ENCODE data around the gene PHF21A.
A peak's percentile ranks its signal among the peaks of the same experiment; 100 is the strongest.

Gene PHF21A

DNA sequence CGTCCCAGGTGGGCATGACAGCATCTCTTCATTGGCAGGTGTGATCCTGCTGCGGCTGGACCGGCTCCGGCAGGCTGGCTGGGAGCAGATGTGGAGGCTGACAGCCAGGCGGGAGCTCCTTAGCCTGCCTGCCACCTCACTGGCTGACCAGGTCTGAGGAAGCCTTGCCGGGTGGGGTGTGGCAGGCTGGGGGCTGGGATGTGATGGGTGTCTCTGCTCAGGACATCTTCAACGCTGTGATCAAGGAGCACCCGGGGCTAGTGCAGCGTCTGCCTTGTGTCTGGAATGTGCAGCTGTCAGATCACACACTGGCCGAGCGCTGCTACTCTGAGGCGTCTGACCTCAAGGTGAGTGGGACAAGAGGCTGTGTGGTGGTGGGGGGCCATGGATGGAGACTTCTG lies 195.3 kb downstream of the PHF21A start:
- H3K27ac ChIP-seq, result no peak overlapping the region
- TF ChIP-seq, protein P1, sequence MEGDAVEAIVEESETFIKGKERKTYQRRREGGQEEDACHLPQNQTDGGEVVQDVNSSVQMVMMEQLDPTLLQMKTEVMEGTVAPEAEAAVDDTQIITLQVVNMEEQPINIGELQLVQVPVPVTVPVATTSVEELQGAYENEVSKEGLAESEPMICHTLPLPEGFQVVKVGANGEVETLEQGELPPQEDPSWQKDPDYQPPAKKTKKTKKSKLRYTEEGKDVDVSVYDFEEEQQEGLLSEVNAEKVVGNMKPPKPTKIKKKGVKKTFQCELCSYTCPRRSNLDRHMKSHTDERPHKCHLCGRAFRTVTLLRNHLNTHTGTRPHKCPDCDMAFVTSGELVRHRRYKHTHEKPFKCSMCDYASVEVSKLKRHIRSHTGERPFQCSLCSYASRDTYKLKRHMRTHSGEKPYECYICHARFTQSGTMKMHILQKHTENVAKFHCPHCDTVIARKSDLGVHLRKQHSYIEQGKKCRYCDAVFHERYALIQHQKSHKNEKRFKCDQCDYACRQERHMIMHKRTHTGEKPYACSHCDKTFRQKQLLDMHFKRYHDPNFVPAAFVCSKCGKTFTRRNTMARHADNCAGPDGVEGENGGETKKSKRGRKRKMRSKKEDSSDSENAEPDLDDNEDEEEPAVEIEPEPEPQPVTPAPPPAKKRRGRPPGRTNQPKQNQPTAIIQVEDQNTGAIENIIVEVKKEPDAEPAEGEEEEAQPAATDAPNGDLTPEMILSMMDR (IDR thresholded peaks at IDR 0.05), result no peak
- DNase-seq (ENCODE audit: low spot score), result peak; percentile 71
- H3K4me3 ChIP-seq, result no peak overlapping the region

DNA sequence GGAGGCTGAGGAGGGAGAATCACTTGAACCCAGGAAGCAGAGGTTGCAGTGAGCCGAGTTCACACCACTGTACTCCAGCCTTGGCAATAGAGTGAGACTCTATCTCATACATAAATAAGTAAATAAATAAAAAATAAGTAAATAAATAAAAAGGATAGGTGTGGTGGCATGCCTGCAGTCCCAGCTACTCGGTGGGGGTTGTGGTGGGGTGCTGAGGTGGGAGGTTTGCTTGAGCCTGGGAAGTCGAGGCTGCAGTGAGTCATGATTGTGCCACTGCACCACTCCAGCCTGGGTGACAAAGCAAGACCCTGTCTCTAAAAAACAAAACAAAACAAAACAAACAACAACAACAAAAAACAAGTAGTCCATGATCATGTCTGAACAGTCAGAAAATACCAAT lies 195.7 kb downstream of the PHF21A start:
- Histone ChIP-seq H3K27ac (no peak overlapping the region), H3K4me3 (no peak overlapping the region)
- DNase-seq (ENCODE audit: low spot score), result no peak
- TF ChIP-seq, protein P1 (IDR thresholded peaks at IDR 0.05), result no peak

DNA sequence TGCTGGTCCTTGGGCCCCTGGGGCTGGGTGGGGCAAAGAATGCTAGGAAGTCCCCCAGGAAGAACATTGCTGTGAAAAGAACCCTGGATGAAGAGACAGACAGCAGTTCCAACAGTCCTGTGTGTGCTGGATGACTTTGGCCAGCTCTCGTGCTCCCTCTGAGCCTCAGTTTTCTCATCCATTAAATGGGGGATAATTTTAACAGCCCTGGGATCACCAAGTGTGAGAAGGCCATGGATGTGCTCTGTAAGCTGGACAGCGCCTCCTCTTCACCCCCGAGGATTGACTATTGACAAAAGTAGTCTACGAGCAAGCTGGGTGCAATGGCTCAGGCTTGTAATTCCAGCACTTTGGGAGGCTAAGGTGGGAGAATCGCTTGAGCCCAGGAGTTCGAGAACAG lies 196.3 kb downstream of the PHF21A start:
- TF ChIP-seq, protein P1 (IDR thresholded peaks at IDR 0.05), result no peak
- Histone ChIP-seq H3K4me3 (no peak overlapping the region), H3K27ac (no peak overlapping the region)
- no peak for DNase-seq (ENCODE audit: low spot score)

DNA sequence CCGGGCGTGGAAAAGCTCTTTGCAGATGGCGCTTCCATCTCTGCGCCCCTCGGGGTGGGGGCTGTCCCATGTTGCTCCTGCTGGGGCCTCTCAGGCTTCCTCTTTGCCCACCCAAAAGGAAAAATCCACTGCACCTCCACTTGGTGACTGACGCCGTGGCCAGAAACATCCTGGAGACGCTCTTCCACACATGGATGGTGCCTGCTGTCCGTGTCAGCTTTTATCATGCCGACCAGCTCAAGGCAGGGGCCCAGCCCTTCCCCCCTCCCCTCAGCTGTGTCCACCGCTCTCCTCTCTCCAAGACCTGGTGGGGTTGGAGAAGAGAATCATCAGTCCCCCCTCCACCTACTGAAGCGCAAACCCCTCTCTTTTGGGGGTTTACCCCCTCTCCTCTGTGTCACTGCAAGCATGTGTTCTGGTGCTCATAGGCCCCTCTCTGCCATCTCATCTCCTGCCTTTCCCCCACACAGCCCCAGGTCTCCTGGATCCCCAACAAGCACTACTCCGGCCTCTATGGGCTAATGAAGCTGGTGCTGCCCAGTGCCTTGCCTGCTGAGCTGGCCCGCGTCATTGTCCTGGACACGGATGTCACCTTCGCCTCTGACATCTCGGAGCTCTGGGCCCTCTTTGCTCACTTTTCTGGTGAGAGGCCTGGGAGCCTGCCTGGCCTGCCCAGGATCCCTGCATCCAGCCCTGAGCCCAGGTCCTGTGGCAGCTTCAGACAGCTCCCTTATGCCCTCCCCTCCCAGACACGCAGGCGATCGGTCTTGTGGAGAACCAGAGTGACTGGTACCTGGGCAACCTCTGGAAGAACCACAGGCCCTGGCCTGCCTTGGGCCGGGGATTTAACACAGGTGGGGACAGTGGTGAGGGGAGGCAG lies 197.0 kb downstream of the PHF21A start:
- Histone ChIP-seq H3K27ac (no peak overlapping the region), H3K4me3 (no peak overlapping the region)
- TF ChIP-seq, protein P1 (IDR thresholded peaks at IDR 0.05), result no peak
- DNase-seq (ENCODE audit: low spot score), result peak; percentile 65

DNA sequence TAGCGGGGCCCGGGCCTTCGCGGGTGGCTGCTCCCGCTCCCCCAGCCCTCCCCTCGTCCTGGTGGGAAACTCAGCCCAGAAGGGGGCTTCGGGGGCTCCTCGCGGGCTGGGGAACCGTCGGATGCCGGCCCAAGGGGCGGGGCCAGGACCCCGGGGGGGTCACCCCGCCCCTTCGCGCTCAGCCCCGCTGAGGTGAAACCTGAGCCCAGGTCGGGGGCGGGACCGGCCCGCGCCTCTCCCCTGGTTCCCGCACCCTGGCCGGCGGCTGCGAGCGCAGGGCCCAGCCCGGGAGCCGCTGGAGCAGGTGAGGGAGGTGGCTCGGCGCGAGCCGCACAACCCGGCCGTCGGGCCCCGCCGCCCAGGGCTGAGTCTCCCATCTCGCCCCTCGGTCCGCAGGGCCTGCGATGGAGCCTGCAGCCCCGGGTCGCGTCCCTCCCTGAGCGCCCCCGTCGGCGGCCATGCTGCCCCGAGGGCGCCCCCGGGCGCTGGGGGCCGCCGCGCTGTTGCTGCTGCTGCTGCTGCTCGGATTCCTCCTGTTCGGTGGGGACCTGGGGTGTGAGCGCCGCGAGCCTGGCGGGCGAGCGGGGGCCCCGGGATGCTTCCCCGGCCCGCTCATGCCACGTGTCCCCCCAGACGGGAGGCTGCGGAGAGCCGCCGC lies 198.7 kb downstream of the PHF21A start, which contains the start of gene LARGE2:
LARGE2 (plus strand) TSS at position 232 of the 658 bp plus-strand sequence; CDS start at position 459, 227 bp downstream.
- Histone ChIP-seq H3K4me3 (peak within 1 kb of the TSS; percentile 67), H3K27ac (no peak within 1 kb of the TSS)
- TF ChIP-seq, protein P1 (IDR thresholded peaks at IDR 0.05), result no peak
- DNase-seq (ENCODE audit: low spot score), result no peak

DNA sequence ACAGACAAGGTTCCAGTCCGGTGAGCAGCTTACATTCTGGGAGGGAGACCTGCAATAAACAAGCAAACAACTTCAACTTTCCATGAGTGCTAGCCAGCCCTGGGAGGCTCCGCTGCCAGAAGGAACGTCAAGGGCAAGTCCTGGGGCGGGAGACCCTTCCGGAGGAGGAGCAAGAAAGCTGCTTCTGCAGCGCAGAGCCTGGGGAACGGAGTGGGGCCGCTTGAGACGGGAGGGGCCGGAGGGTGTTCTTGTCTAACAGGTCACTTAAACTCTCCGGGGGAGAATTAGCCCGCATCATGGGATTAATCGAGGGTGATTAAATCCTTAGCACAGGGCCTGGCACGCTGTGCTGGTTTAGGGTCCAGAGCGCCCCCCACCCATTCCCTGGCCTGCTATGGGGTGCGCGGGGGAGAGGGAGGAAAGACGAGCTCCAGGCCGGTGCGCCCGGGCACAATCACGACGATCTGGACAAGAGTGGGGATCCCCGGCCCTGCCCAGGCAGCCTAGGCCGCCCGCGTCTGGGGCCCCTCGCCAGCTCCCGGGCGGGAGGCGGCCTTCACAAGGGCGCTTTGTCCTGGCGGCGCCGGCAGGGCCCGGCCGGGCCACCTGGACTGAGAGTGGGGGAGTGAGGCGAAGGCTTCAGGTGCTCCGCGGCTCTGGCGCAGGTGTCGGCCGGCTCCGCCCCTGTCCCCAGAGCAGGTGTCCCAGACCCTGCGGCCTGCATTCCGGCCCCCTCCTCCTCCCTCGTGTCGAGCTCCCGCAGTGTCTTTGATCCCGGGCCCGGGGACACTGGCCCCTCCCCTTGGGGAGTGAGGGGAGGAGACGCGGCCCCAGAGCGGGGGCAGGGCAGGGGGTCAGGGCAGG lies 199.5 kb downstream of the PHF21A start:
- H3K4me3 ChIP-seq, result peak overlapping the region; percentile 67
- TF ChIP-seq, protein P1 (IDR thresholded peaks at IDR 0.05), result no peak
- DNase-seq (ENCODE audit: low spot score), result peak; percentile 70
- no peak overlapping the region for H3K27ac ChIP-seq

Data from coronary artery (tissue), 2 donors.